ENCODE data around the gene FLNB.

FLNB gene

DNA sequence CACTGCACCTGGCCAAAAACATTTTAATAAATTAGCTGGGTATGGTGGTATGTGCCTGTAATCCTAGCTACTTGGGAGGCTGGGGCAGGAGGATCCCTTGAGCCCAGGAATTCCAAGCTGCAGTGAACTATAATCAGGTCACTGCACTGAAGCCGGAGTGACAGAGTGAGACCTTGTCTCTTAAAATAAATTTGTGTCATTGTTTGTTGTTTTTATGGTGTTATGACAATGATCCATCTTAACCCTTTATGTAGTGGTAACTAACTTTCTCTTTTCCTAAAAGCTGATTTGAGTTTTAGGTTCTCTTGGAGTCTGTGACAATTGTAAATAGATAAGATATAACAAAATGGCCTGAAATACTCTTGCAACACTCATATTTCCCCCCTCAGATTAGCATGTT lies 20.7 kb downstream of the FLNB start:
- Histone ChIP-seq H3K27ac (ENCODE audit: low read depth, low read length, poor library complexity, severe bottlenecking) (no peak overlapping the region), H3K4me2 (ENCODE audit: low read length) (no peak overlapping the region), H3F3A (ENCODE audit: insufficient read depth, low read length) (no peaks in the 10 kb centered on the region), H4K20me1 (ENCODE audit: insufficient read depth, low read length) (no peaks in the 10 kb centered on the region), H3K9me3 (ENCODE audit: low read length) (no peaks in the 10 kb centered on the region), H3K36me3 (ENCODE audit: insufficient read depth, low read length) (no peaks in the 10 kb centered on the region), H3K4me1 (ENCODE audit: insufficient read depth, low read length, severe bottlenecking) (no peaks in the 10 kb centered on the region), H3K4me3 (ENCODE audit: low read depth, low read length, poor library complexity, severe bottlenecking) (no peak overlapping the region), H3K27me3 (ENCODE audit: insufficient read depth, low read length) (no peaks in the 10 kb centered on the region), H2AFZ (ENCODE audit: low read length) (no peak overlapping the region), H3K9me2 (ENCODE audit: low read depth, low read length) (no peaks in the 10 kb centered on the region), H3K9ac (ENCODE audit: low read length) (no peak overlapping the region), H3K79me2 (ENCODE audit: insufficient read depth, low read length) (no peaks in the 10 kb centered on the region)
- no peak for TF ChIP-seq CTCF (IDR thresholded peaks at IDR 0.05; ENCODE audit: low read length)
- no peak for TF ChIP-seq EZH2 (IDR thresholded peaks at IDR 0.05; ENCODE audit: borderline replicate concordance, low read length)

DNA sequence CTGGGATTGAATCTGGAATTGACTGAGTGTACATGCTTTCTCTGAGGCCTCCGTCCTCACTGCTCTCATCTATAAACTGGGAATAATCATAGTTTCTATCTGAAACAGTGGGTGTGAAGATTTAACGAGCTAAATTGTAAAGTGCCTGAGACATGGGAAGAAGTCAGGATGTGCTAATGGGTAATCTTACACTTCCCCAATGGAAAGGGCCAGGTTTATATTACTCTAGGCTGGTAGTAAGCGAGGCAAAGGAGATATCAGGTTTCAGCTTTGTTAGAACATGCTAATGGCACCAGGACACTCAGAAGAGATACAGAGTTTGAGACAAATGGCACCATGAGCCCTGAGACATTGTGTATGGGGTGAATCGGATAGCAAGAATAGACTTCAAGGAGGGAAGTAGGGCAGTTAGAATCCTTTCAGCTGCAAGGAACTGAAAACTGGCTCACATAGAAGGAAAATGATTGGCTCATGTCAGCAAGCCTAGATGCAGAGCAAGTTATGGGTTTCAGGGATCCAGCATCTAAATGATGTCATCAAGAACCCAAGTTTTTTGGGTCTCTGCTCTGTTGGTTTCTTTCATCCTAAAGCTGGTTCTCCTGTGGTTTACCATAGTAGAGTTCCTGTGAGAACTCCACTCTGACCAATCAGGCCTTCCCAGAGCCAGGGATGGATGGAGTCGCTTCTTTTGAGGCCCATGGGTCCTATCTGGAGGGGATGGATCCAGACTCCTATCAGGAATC lies 21.8 kb downstream of the FLNB start:
- Histone ChIP-seq H3K79me2 (ENCODE audit: insufficient read depth, low read length) (no peaks in the 10 kb centered on the region), H4K20me1 (ENCODE audit: insufficient read depth, low read length) (no peaks in the 10 kb centered on the region), H3K9ac (ENCODE audit: low read length) (no peak overlapping the region), H2AFZ (ENCODE audit: low read length) (no peak overlapping the region), H3K4me1 (ENCODE audit: insufficient read depth, low read length, severe bottlenecking) (peaks cover 5% of the 10 kb centered on the region), H3K27ac (ENCODE audit: low read depth, low read length, poor library complexity, severe bottlenecking) (no peak overlapping the region), H3K36me3 (ENCODE audit: insufficient read depth, low read length) (no peaks in the 10 kb centered on the region), H3K4me3 (ENCODE audit: low read depth, low read length, poor library complexity, severe bottlenecking) (no peak overlapping the region), H3F3A (ENCODE audit: insufficient read depth, low read length) (no peaks in the 10 kb centered on the region), H3K27me3 (ENCODE audit: insufficient read depth, low read length) (no peaks in the 10 kb centered on the region), H3K9me2 (ENCODE audit: low read depth, low read length) (no peaks in the 10 kb centered on the region), H3K4me2 (ENCODE audit: low read length) (no peak overlapping the region), H3K9me3 (ENCODE audit: low read length) (no peaks in the 10 kb centered on the region)
- no peak for TF ChIP-seq EZH2 (IDR thresholded peaks at IDR 0.05; ENCODE audit: borderline replicate concordance, low read length)
- TF ChIP-seq CTCF (IDR thresholded peaks at IDR 0.05; ENCODE audit: low read length), result no peak

- no peaks in the 10 kb centered on the region for H3K27me3 ChIP-seq (ENCODE audit: insufficient read depth, low read length)
- no peaks in the 10 kb centered on the region for H3K79me2 ChIP-seq (ENCODE audit: insufficient read depth, low read length)
- TF ChIP-seq CTCF (IDR thresholded peaks at IDR 0.05; ENCODE audit: low read length) (no peak), EZH2 (IDR thresholded peaks at IDR 0.05; ENCODE audit: borderline replicate concordance, low read length) (no peak)
- no peak overlapping the region for H3K4me2 ChIP-seq (ENCODE audit: low read length)
- no peaks in the 10 kb centered on the region for H3K36me3 ChIP-seq (ENCODE audit: insufficient read depth, low read length)
- no peak overlapping the region for H3K4me3 ChIP-seq (ENCODE audit: low read depth, low read length, poor library complexity, severe bottlenecking)
- no peaks in the 10 kb centered on the region for H4K20me1 ChIP-seq (ENCODE audit: insufficient read depth, low read length)
- H3K4me1 ChIP-seq (ENCODE audit: insufficient read depth, low read length, severe bottlenecking), result peaks cover 12% of the 10 kb centered on the region
- H3K9me2 ChIP-seq (ENCODE audit: low read depth, low read length), result no peaks in the 10 kb centered on the region
- H2AFZ ChIP-seq (ENCODE audit: low read length), result no peak overlapping the region
- no peak overlapping the region for H3K27ac ChIP-seq (ENCODE audit: low read depth, low read length, poor library complexity, severe bottlenecking)
- no peaks in the 10 kb centered on the region for H3K9me3 ChIP-seq (ENCODE audit: low read length)
- no peak overlapping the region for H3K9ac ChIP-seq (ENCODE audit: low read length)
- no peaks in the 10 kb centered on the region for H3F3A ChIP-seq (ENCODE audit: insufficient read depth, low read length)
Observed at GRCh38 chr3:58032186-58032585, 24.0 kb downstream of the FLNB start.
